ENCODE results near the gene SRL. TPM values are rescaled to one million over a fixed set of nuclear protein-coding genes. Genes with fewer than 3 reads are reported as not detected.

SRL gene
- total and polyA plus RNA-seq, 2 of the 8 experiments (the other 6 are each of a cell fraction or from before 2014, with no cell fraction given): 0.05 TPM; not detected in 1

DNA sequence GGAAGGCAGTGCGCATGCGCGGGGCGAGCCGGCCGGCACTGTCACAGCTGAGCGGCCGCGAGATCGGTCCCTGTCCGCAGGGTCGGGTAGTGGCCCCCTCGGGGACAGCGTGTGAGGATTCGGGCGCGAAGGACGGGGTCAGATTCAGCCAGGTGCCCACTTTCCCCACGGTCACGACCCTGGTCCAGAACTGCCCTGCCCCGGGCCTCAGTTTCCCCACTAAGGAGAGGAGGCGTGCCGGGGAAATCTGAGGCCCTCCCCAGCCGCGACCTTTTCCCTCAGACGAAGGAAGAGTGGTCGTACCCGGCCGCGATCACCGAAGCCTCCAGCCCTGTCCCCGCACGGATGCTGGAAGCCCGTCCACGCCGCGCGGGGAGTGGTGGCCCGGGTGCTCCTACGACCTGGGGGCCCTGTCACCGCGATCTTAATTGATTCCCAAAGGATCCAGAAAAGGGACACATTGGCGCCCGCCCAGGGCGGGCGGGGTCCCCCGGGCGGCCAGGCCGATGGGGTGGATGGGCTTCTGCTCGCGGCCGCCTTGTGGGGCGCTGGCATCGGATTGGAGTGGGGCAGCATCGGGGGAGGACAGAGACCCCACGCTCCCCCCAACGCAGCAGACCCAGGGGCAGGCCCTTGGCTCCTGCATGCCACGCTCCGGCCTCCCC lies 57.7 kb downstream of the SRL start (continued):
- TF ChIP-seq, protein P1, sequence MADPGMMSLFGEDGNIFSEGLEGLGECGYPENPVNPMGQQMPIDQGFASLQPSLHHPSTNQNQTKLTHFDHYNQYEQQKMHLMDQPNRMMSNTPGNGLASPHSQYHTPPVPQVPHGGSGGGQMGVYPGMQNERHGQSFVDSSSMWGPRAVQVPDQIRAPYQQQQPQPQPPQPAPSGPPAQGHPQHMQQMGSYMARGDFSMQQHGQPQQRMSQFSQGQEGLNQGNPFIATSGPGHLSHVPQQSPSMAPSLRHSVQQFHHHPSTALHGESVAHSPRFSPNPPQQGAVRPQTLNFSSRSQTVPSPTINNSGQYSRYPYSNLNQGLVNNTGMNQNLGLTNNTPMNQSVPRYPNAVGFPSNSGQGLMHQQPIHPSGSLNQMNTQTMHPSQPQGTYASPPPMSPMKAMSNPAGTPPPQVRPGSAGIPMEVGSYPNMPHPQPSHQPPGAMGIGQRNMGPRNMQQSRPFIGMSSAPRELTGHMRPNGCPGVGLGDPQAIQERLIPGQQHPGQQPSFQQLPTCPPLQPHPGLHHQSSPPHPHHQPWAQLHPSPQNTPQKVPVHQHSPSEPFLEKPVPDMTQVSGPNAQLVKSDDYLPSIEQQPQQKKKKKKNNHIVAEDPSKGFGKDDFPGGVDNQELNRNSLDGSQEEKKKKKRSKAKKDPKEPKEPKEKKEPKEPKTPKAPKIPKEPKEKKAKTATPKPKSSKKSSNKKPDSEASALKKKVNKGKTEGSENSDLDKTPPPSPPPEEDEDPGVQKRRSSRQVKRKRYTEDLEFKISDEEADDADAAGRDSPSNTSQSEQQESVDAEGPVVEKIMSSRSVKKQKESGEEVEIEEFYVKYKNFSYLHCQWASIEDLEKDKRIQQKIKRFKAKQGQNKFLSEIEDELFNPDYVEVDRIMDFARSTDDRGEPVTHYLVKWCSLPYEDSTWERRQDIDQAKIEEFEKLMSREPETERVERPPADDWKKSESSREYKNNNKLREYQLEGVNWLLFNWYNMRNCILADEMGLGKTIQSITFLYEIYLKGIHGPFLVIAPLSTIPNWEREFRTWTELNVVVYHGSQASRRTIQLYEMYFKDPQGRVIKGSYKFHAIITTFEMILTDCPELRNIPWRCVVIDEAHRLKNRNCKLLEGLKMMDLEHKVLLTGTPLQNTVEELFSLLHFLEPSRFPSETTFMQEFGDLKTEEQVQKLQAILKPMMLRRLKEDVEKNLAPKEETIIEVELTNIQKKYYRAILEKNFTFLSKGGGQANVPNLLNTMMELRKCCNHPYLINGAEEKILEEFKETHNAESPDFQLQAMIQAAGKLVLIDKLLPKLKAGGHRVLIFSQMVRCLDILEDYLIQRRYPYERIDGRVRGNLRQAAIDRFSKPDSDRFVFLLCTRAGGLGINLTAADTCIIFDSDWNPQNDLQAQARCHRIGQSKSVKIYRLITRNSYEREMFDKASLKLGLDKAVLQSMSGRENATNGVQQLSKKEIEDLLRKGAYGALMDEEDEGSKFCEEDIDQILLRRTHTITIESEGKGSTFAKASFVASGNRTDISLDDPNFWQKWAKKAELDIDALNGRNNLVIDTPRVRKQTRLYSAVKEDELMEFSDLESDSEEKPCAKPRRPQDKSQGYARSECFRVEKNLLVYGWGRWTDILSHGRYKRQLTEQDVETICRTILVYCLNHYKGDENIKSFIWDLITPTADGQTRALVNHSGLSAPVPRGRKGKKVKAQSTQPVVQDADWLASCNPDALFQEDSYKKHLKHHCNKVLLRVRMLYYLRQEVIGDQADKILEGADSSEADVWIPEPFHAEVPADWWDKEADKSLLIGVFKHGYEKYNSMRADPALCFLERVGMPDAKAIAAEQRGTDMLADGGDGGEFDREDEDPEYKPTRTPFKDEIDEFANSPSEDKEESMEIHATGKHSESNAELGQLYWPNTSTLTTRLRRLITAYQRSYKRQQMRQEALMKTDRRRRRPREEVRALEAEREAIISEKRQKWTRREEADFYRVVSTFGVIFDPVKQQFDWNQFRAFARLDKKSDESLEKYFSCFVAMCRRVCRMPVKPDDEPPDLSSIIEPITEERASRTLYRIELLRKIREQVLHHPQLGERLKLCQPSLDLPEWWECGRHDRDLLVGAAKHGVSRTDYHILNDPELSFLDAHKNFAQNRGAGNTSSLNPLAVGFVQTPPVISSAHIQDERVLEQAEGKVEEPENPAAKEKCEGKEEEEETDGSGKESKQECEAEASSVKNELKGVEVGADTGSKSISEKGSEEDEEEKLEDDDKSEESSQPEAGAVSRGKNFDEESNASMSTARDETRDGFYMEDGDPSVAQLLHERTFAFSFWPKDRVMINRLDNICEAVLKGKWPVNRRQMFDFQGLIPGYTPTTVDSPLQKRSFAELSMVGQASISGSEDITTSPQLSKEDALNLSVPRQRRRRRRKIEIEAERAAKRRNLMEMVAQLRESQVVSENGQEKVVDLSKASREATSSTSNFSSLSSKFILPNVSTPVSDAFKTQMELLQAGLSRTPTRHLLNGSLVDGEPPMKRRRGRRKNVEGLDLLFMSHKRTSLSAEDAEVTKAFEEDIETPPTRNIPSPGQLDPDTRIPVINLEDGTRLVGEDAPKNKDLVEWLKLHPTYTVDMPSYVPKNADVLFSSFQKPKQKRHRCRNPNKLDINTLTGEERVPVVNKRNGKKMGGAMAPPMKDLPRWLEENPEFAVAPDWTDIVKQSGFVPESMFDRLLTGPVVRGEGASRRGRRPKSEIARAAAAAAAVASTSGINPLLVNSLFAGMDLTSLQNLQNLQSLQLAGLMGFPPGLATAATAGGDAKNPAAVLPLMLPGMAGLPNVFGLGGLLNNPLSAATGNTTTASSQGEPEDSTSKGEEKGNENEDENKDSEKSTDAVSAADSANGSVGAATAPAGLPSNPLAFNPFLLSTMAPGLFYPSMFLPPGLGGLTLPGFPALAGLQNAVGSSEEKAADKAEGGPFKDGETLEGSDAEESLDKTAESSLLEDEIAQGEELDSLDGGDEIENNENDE (IDR thresholded peaks at IDR 0.05; ENCODE audit: insufficient replicate concordance, low read length): no peak
- TF ChIP-seq NANOG (IDR thresholded peaks at IDR 0.05; ENCODE audit: insufficient read depth, low read depth, low read length, poor library complexity, severe bottlenecking): no peak
- no peak for TF ChIP-seq ASH2L (IDR thresholded peaks at IDR 0.05; ENCODE audit: low read length)
- no peak for TF ChIP-seq GABPA (IDR thresholded peaks at IDR 0.05; ENCODE audit: borderline replicate concordance, insufficient read depth, low read length)
- no peak for TF ChIP-seq BRCA1 (IDR thresholded peaks at IDR 0.05; ENCODE audit: low read depth, low read length)
- no peak for TF ChIP-seq BCL11A (IDR thresholded peaks at IDR 0.05; ENCODE audit: low read depth in 2 of 2, low read length in 2 of 2)

Data from H1 (cell line).